Measurements from ENCODE around the gene RPRML.

Gene RPRML

GRCh38 chr17:46944931-46945330 lies 34.1 kb downstream of the RPRML start:
- peak; percentile 41 for DNase-seq (ENCODE audit: low spot score)

- DNase-seq (ENCODE audit: low spot score) = no peak
Measured at GRCh38 chr17:46943501-46944393, 35.3 kb downstream of the RPRML start.

- DNase-seq (ENCODE audit: low spot score) = no peak
Measured at GRCh38 chr17:46943218-46943500, 35.9 kb downstream of the RPRML start.

GRCh38 chr17:46942441-46943217 lies 36.4 kb downstream of the RPRML start:
- peak; percentile 87 for DNase-seq (ENCODE audit: low spot score)

GRCh38 chr17:46940692-46941404 lies 38.2 kb downstream of the RPRML start:
- DNase-seq (ENCODE audit: low spot score) = peak; percentile 88

- DNase-seq (ENCODE audit: low spot score) = no peak
Measured at GRCh38 chr17:46935658-46936266, 43.3 kb downstream of the RPRML start.

- no peak for DNase-seq (ENCODE audit: low spot score)
Measured at GRCh38 chr17:46931596-46931995, 47.5 kb downstream of the RPRML start.

- no peak for DNase-seq (ENCODE audit: low spot score)
Measured at GRCh38 chr17:46930051-46930450, 49.0 kb downstream of the RPRML start.

- no peak for DNase-seq (ENCODE audit: low spot score)
Measured at GRCh38 chr17:46929413-46929812, 49.6 kb downstream of the RPRML start.

- DNase-seq (ENCODE audit: low spot score) = no peak
Measured at GRCh38 chr17:46928467-46929261, 50.4 kb downstream of the RPRML start.
